ENCODE measurements around the gene WFDC6. TPM values are rescaled to one million over a fixed set of nuclear protein-coding genes. Genes with fewer than 3 reads are reported as not detected.

Gene WFDC6
- total and polyA plus RNA-seq, 9 donors, result not detected

- WGBS, 3 donors, result 47 to 56% (median 56%) methylated on average over 1 of the region's 1 CpG
These were observed 50.2 kb downstream of the WFDC6 start for GRCh38 chr20:45489083-45489531.

GRCh38 chr20:45487231-45487635 is 52.0 kb downstream of the WFDC6 start:
- Histone ChIP-seq H3K36me3 (no peaks in the 10 kb centered on the region), H3K9me3 (no peaks in the 10 kb centered on the region), H3K4me3 (no peak overlapping the region)

More at GRCh38 chr20:45489083-45489531, 50.2 kb downstream of the WFDC6 start:
- TF ChIP-seq CTCF (IDR thresholded peaks at IDR 0.05) (no peak), POLR2A (IDR thresholded peaks at IDR 0.05) (no peak), EP300 (IDR thresholded peaks at IDR 0.05) (no peak)
- no peaks in the 10 kb centered on the region for H3K4me1 ChIP-seq (ENCODE audit: insufficient read depth)
- no peak for DNase-seq
- no peaks in the 10 kb centered on the region for H3K36me3 ChIP-seq
- no peaks in the 10 kb centered on the region for H3K9me3 ChIP-seq
- no peak overlapping the region for H3K4me3 ChIP-seq
- intact Hi-C loops (cut with DNase I), result no loop called here
- no peak overlapping the region for H3K27ac ChIP-seq
- no peaks in the 10 kb centered on the region for H3K27me3 ChIP-seq

GRCh38 chr20:45485388-45485787 is 53.9 kb downstream of the WFDC6 start:
- Histone ChIP-seq H3K27ac (no peak overlapping the region), H3K4me3 (no peak overlapping the region), H3K27me3 (no peaks in the 10 kb centered on the region), H3K36me3 (no peaks in the 10 kb centered on the region), H3K9me3 (no peaks in the 10 kb centered on the region), H3K4me1 (ENCODE audit: insufficient read depth) (no peaks in the 10 kb centered on the region)
- DNase-seq, result no peak
- TF ChIP-seq CTCF (IDR thresholded peaks at IDR 0.05) (no peak), EP300 (IDR thresholded peaks at IDR 0.05) (no peak), POLR2A (IDR thresholded peaks at IDR 0.05) (no peak)
- WGBS, 3 donors, result 40 to 55% (median 41%) methylated on average over 4 of the region's 4 CpGs
- intact Hi-C loops (cut with DNase I), result no loop called here

More at GRCh38 chr20:45487231-45487635, 52.0 kb downstream of the WFDC6 start:
- intact Hi-C loops (cut with DNase I), result no loop called here
- no peak overlapping the region for H3K27ac ChIP-seq
- H3K27me3 ChIP-seq, result no peaks in the 10 kb centered on the region
- no peak for DNase-seq
- no peak for TF ChIP-seq EP300 (IDR thresholded peaks at IDR 0.05)
- TF ChIP-seq CTCF (IDR thresholded peaks at IDR 0.05), result no peak
- TF ChIP-seq POLR2A (IDR thresholded peaks at IDR 0.05), result no peak
- H3K4me1 ChIP-seq (ENCODE audit: insufficient read depth), result no peaks in the 10 kb centered on the region
- WGBS, 3 donors, result 17 to 25% (median 21%) methylated on average over 18 to 20 of the region's 20 CpGs

GRCh38 chr20:45484676-45485075 is 54.6 kb downstream of the WFDC6 start:
- Histone ChIP-seq H3K27ac (no peak overlapping the region), H3K4me3 (no peak overlapping the region), H3K9me3 (no peaks in the 10 kb centered on the region), H3K27me3 (no peaks in the 10 kb centered on the region), H3K4me1 (ENCODE audit: insufficient read depth) (no peaks in the 10 kb centered on the region), H3K36me3 (no peaks in the 10 kb centered on the region)
- WGBS, 3 donors, result 14 to 29% (median 19%) methylated on average over 6 of the region's 6 CpGs
- no peak for DNase-seq
- intact Hi-C loops (cut with DNase I), result no loop called here
- TF ChIP-seq CTCF (IDR thresholded peaks at IDR 0.05) (no peak), EP300 (IDR thresholded peaks at IDR 0.05) (no peak), POLR2A (IDR thresholded peaks at IDR 0.05) (no peak)

Small RNA genes lying within 50 kb of the gene (small RNA-seq; reads per million reads assigned to genes)
- not detected for gene AL031663.1
- gene HSPD1P21, result not detected
- not detected for gene RNA5SP485

Other genes starting within 250 kb of the WFDC6 start
- under 1 TPM in 2 of 7 donors, not detected in 5; 0.36 to 0.38 TPM for gene RBPJL, start 232.6 kb downstream of the WFDC6 start, total RNA-seq
- not detected for gene RBPJL, start 232.6 kb downstream of the WFDC6 start, polyA plus RNA-seq
- under 1 TPM in 1 of 7 donors, not detected in 6; 0.10 TPM for gene MATN4, start 231.2 kb downstream of the WFDC6 start, total RNA-seq
- gene MATN4, start 231.2 kb downstream of the WFDC6 start, polyA plus RNA-seq, result not detected
- 100 to 1,000 TPM in 1 of 7 donors, 10 to 100 TPM in 6; 12.9 to 269 (median 45.9) TPM for gene SDC4, start 191.1 kb downstream of the WFDC6 start, total RNA-seq
- 10 to 100 TPM; 17.3 to 49.0 TPM for gene SDC4, start 191.1 kb downstream of the WFDC6 start, polyA plus RNA-seq
- gene SYS1, start 176.3 kb downstream of the WFDC6 start, total RNA-seq, result 10 to 100 TPM; 29.2 to 69.7 (median 32.8) TPM
- 10 to 100 TPM; 33.0 to 47.0 TPM for gene SYS1, start 176.3 kb downstream of the WFDC6 start, polyA plus RNA-seq
- gene TP53TG5, start 161.2 kb downstream of the WFDC6 start, total RNA-seq, result under 1 TPM in 2 of 7 donors, not detected in 5; 0.42 to 0.89 TPM
- gene TP53TG5, start 161.2 kb downstream of the WFDC6 start, polyA plus RNA-seq, result under 1 TPM in 1 of 2 donors, not detected in 1; 0.02 TPM
- 10 to 100 TPM; 18.4 to 51.3 (median 31.6) TPM for gene DBNDD2, start 131.2 kb downstream of the WFDC6 start, total RNA-seq
- 10 to 100 TPM; 36.1 to 63.2 TPM for gene DBNDD2, start 131.2 kb downstream of the WFDC6 start, polyA plus RNA-seq
- 10 to 100 TPM; 30.0 to 84.2 (median 69.3) TPM for gene PIGT, start 123.3 kb downstream of the WFDC6 start, total RNA-seq
- gene PIGT, start 123.3 kb downstream of the WFDC6 start, polyA plus RNA-seq, result 100 to 1,000 TPM in 1 of 2 donors, 10 to 100 TPM in 1; 68.1 to 172 TPM
- 100 to 1,000 TPM in 1 of 7 donors, 10 to 100 TPM in 4, 1 to 10 TPM in 2; 1.2 to 246 (median 18.9) TPM for gene WFDC2, start 69.7 kb downstream of the WFDC6 start, total RNA-seq
- gene WFDC2, start 69.7 kb downstream of the WFDC6 start, polyA plus RNA-seq, result 1 to 10 TPM; 2.9 to 9.6 TPM
- gene SPINT3, start 23.9 kb downstream of the WFDC6 start, total RNA-seq, result not detected
- gene SPINT3, start 23.9 kb downstream of the WFDC6 start, polyA plus RNA-seq, result not detected
- gene EPPIN, start 7.9 kb upstream of the WFDC6 start, total RNA-seq, result 1 to 10 TPM in 1 of 7 donors, under 1 TPM in 1, not detected in 5; 0.30 to 1.1 TPM
- under 1 TPM; 0.21 to 0.38 TPM for gene EPPIN, start 7.9 kb upstream of the WFDC6 start, polyA plus RNA-seq
- gene WFDC8, start 39.8 kb upstream of the WFDC6 start, total RNA-seq, result under 1 TPM in 1 of 7 donors, not detected in 6; 0.23 TPM
- gene WFDC8, start 39.8 kb upstream of the WFDC6 start, polyA plus RNA-seq, result not detected
- gene WFDC10A, start 90.3 kb upstream of the WFDC6 start, total RNA-seq, result not detected
- not detected for gene WFDC10A, start 90.3 kb upstream of the WFDC6 start, polyA plus RNA-seq
- gene WFDC9, start 91.8 kb upstream of the WFDC6 start, total RNA-seq, result not detected
- gene WFDC9, start 91.8 kb upstream of the WFDC6 start, polyA plus RNA-seq, result not detected
- gene WFDC11, start 130.8 kb upstream of the WFDC6 start, total RNA-seq, result not detected
- not detected for gene WFDC11, start 130.8 kb upstream of the WFDC6 start, polyA plus RNA-seq
- not detected for gene WFDC13, start 162.6 kb upstream of the WFDC6 start, total RNA-seq
- not detected for gene WFDC13, start 162.6 kb upstream of the WFDC6 start, polyA plus RNA-seq
- gene WFDC10B, start 165.5 kb upstream of the WFDC6 start, total RNA-seq, result not detected
- under 1 TPM in 1 of 2 donors, not detected in 1; 0.37 TPM for gene WFDC10B, start 165.5 kb upstream of the WFDC6 start, polyA plus RNA-seq
- gene SPINT4, start 182.9 kb upstream of the WFDC6 start, total RNA-seq, result not detected
- not detected for gene SPINT4, start 182.9 kb upstream of the WFDC6 start, polyA plus RNA-seq

All from ovary (tissue), 9 donors.